ENCODE results near the gene PRICKLE1. TPM values are rescaled to one million over a fixed set of nuclear protein-coding genes. Genes with fewer than 3 reads are reported as not detected.
A peak's percentile ranks its signal among the peaks of the same experiment; 100 is the strongest.

The PRICKLE1 gene
- total and polyA plus RNA-seq, 10 of the 15 experiments (the other 5 are each of a cell fraction or from before 2014, with no cell fraction given): 0.47 to 2.8 (median 0.86) TPM

DNA sequence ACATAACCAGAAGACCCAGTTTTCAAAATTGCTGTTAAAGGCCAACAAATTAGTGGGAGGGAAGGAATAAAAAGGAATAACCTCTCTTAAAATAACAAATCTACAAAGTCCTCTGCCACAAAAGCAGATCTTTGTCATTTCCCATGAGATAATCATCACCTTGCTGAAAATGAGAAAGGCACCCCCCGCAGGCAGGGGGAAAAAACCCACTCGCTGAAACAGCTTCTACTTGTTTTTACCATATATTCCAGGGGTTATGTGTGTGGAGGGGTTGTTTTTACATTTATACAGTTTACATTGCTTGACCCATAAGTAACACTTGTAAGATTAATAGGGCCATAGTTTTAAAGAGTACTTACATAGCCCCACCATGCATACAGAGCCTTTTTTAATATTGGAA, 131.0 kb downstream of the PRICKLE1 start:
- ATAC-seq (no peak), FAIRE-seq (no peak), DNase-seq (ENCODE audit: low read depth, low spot score) (no peak)
- CTCF ChIA-PET: interaction anchor here (0.7 kb wide), 1 partner anchor 10 kb away, joined by 5 read pairs; no protein-coding TSS in a partner anchor
- Histone ChIP-seq H3K4me2 (ENCODE audit: control insufficient read depth, insufficient read depth) (no peak overlapping the region), H3K9ac (ENCODE audit: control insufficient read depth, insufficient read depth, low read length) (no peak overlapping the region), H3K9me3 (replicated peaks; ENCODE audit: control insufficient read depth, insufficient read depth, low read length) (no peaks in the 10 kb centered on the region), H3K36me3 (ENCODE audit: control insufficient read depth in 2 of 2, insufficient read depth in 2 of 2, low read length in 1 of 2) (no peaks in the 10 kb centered on the region; a peak in 1 of 4 replicates), H3K79me2 (ENCODE audit: control insufficient read depth, insufficient read depth, low read length) (no peaks in the 10 kb centered on the region), H3K4me3 (no peak overlapping the region), H3K27ac (ENCODE audit: control insufficient read depth, insufficient read depth) (no peak overlapping the region), H3K4me1 (ENCODE audit: control insufficient read depth, insufficient read depth, low read length) (no peaks in the 10 kb centered on the region), H4K20me1 (ENCODE audit: control insufficient read depth, insufficient read depth) (no peaks in the 10 kb centered on the region), H3K27me3 (replicated peaks in 1 of 2; ENCODE audit: control insufficient read depth in 2 of 2, insufficient read depth in 2 of 2, low read length in 1 of 2) (no peaks in the 10 kb centered on the region), H2AFZ (ENCODE audit: control insufficient read depth, low read depth, low read length) (no peak overlapping the region)
- intact Hi-C loops (cut with micrococcal nuclease; ENCODE audit: unreplicated experiment): no loop called here
- POLR2A ChIA-PET: no interaction called here
- SMC1A ChIA-PET (ENCODE audit: uncharacterized antibody, unreplicated experiment): interaction anchor here (1.3 kb wide), 1 partner anchor 10 kb away, joined by 4 read pairs; no protein-coding TSS in a partner anchor
- no peak for TF ChIP-seq SP1 (IDR thresholded peaks at IDR 0.05; ENCODE audit: low read depth, low read length)
- no peak for TF ChIP-seq MEF2B (IDR thresholded peaks at IDR 0.05; ENCODE audit: partially characterized antibody, poor library complexity, severe bottlenecking)
- TF ChIP-seq, protein P1, sequence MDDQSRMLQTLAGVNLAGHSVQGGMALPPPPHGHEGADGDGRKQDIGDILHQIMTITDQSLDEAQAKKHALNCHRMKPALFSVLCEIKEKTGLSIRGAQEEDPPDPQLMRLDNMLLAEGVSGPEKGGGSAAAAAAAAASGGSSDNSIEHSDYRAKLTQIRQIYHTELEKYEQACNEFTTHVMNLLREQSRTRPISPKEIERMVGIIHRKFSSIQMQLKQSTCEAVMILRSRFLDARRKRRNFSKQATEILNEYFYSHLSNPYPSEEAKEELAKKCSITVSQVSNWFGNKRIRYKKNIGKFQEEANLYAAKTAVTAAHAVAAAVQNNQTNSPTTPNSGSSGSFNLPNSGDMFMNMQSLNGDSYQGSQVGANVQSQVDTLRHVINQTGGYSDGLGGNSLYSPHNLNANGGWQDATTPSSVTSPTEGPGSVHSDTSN (IDR thresholded peaks at IDR 0.05; ENCODE audit: insufficient replicate concordance, low read depth, low read length): no peak
- no peak for TF ChIP-seq ZNF207 (IDR thresholded peaks at IDR 0.05; ENCODE audit: borderline replicate concordance)
- no peak for TF ChIP-seq RUNX3 (IDR thresholded peaks at IDR 0.05; ENCODE audit: low read length)
- TF ChIP-seq FOS (IDR thresholded peaks at IDR 0.05; ENCODE audit: borderline replicate concordance, extremely low read depth, insufficient read length): no peak
- WGBS (ENCODE audit: insufficient coverage, insufficient replicate concordance, low lambda C conversion rate, missing lambda C conversion rate): 50% methylated on average over 2 of the region's 2 CpGs
- in situ Hi-C loops (cut with MboI): no loop called here
- RAD21 ChIA-PET (ENCODE audit: unreplicated experiment): no interaction called here
- no TSS peak for BruUV-seq (replicated peaks)

DNA sequence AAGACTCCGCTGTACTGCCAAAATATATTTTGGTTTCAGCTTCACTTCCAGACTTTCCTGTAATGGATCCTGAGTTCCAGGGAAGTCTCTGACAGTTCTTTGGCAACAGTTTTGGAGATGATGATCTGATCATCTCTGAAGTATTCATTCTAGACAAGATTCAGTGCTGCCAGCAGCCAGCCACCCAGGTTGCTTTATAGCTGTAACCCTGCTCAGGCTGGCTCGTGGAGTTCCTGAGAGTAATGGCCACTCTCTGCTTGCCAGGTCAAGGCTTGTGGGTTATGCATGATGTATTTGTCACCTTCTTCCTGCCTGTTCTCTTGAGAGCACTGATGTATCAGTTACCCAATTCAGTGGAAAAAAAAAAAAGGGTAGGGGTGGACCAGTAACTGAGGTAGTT, 139.3 kb downstream of the PRICKLE1 start:
- no peak for TF ChIP-seq BHLHE40 (IDR thresholded peaks at IDR 0.05; ENCODE audit: borderline replicate concordance in 1 of 2, low read depth in 2 of 2, low read length in 1 of 2)
- FAIRE-seq (no peak), ATAC-seq (peak; percentile 81), DNase-seq (ENCODE audit: low read depth, low spot score) (no peak)
- H3K36me3 ChIP-seq (ENCODE audit: control insufficient read depth in 2 of 2, insufficient read depth in 2 of 2, low read length in 1 of 2): peaks cover 2 to 9% of the 10 kb centered on the region in 2 experiments; a peak in 3 of 4 replicates
- CTCF ChIA-PET: interaction anchor here (0.8 to 1.5 kb wide), 2 partner anchors 99 to 119 kb away, joined by 3 to 5 read pairs; no protein-coding TSS in a partner anchor
- no peak overlapping the region for H3K4me3 ChIP-seq
- SMC1A ChIA-PET (ENCODE audit: uncharacterized antibody, unreplicated experiment): no interaction called here
- intact Hi-C loops (cut with micrococcal nuclease; ENCODE audit: unreplicated experiment): no loop called here
- no peak overlapping the region for H3K4me2 ChIP-seq (ENCODE audit: control insufficient read depth, insufficient read depth)
- H4K20me1 ChIP-seq (ENCODE audit: control insufficient read depth, insufficient read depth): no peaks in the 10 kb centered on the region
- no peak overlapping the region for H3K27ac ChIP-seq (ENCODE audit: control insufficient read depth, insufficient read depth)
- no peaks in the 10 kb centered on the region for H3K79me2 ChIP-seq (ENCODE audit: control insufficient read depth, insufficient read depth, low read length)
- H2AFZ ChIP-seq (ENCODE audit: control insufficient read depth, low read depth, low read length): no peak overlapping the region
- in situ Hi-C loops (cut with MboI): no loop called here
- BruUV-seq (replicated peaks): no TSS peak
- H3K9ac ChIP-seq (ENCODE audit: control insufficient read depth, insufficient read depth, low read length): no peak overlapping the region
- RAD21 ChIA-PET (ENCODE audit: unreplicated experiment): interaction anchor here (0.7 to 1.0 kb wide), 2 partner anchors 832 to 885 kb away, joined by 3 read pairs; no protein-coding TSS in a partner anchor
- WGBS (ENCODE audit: insufficient coverage, insufficient replicate concordance, low lambda C conversion rate, missing lambda C conversion rate): 47% methylated on average over 2 of the region's 2 CpGs
- H3K4me1 ChIP-seq (ENCODE audit: control insufficient read depth, insufficient read depth, low read length): no peaks in the 10 kb centered on the region
- H3K27me3 ChIP-seq (replicated peaks in 1 of 2; ENCODE audit: control insufficient read depth in 2 of 2, insufficient read depth in 2 of 2, low read length in 1 of 2): no peaks in the 10 kb centered on the region
- no peaks in the 10 kb centered on the region for H3K9me3 ChIP-seq (replicated peaks; ENCODE audit: control insufficient read depth, insufficient read depth, low read length)
- POLR2A ChIA-PET: interaction anchor here (0.7 kb wide), 1 partner anchor 1078 kb away, joined by 4 read pairs; no protein-coding TSS in a partner anchor

Data from GM12878 (cell line).